ENCODE measurements around the gene TCEAL5. TPM values are rescaled to one million over a fixed set of nuclear protein-coding genes. Genes with fewer than 3 reads are reported as not detected.
"Not testable (repeated sequence)": the region's sequence is repeated elsewhere in the genome, so short reads cannot be mapped to it uniquely, and the experiment has no call there.

TCEAL5 gene, protein sequence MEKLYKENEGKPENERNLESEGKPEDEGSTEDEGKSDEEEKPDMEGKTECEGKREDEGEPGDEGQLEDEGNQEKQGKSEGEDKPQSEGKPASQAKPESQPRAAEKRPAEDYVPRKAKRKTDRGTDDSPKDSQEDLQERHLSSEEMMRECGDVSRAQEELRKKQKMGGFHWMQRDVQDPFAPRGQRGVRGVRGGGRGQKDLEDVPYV
- polyA plus RNA-seq, result not detected

DNA sequence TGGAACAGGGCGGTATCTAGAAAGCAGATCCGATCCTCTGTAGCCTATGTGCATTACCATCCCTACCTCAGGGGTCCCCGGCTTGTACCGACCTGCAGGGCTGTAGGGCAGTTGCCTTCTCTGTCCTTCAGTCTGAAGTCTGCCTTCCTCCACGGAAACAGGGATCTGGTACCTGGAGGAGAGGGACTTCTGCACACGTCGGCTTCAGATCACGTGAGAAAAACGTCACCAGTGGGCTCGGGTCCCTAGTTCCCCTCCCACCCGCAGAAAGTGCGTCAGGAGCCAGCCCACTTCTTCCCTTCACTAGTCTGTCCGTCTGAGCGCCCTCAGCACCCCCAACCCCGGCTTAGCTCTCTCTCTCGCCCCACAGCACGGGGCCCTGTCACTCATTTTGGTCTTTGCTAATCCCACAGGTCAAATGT lies at the start of gene TCEAL5:
Gene TCEAL5, minus strand, starts transcription at position 170 of the 422 bp plus-strand sequence. CDS start 2,187 bp downstream, outside the sequence.
- Mint-ChIP-seq H3K27ac (no peak within 1 kb of the TSS), H3K4me3 (peak within 1 kb of the TSS in 3 of 5 donors; percentile 15 to 58 (median 17)), H3K27me3 (ENCODE audit: low read depth in 3 of 3) (peaks cover 7 to 37% (median 10%) of the 10 kb centered on the region in 3 donors), H3K4me1 (peaks cover 3 to 6% of the 10 kb centered on the region in 2 donors), H3K9me3 (no peaks in the 10 kb centered on the region), H3K36me3 (peaks cover 0 to 3% (median 3%) of the 10 kb centered on the region in 3 donors)
- no peak for DNase-seq

DNA sequence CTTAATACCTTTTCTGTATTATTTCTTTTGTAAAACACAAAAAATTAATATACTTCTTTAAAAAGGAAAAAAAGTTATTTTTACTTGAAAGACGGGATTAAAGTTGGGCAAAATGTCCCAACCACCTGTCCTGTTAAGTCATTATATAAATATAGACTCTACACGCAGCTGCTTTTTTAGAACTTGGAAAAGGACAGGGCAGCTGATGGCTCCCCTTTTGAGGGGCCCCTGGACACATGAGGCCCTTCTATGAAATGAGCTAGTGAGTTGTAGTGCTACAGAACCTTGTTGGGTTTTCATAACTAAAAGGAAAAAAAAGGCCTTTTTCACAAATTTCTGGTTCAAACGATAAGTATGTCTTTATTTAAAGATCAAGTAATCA lies 34.8 kb upstream of the TCEAL5 start:
- Mint-ChIP-seq H3K27ac (peak overlapping the region in 2 of 6 donors; percentile 42 to 83), H3K27me3 (ENCODE audit: low read depth in 3 of 3) (peaks cover 5 to 13% (median 10%) of the 10 kb centered on the region in 3 donors), H3K4me1 (peaks cover 0 to 7% of the 10 kb centered on the region in 2 donors), H3K9me3 (peaks cover 0 to 2% (median 0%) of the 10 kb centered on the region in 6 donors), H3K4me3 (peak overlapping the region; percentile 74 to 85 (median 79)), H3K36me3 (peaks cover 0 to 3% (median 3%) of the 10 kb centered on the region in 3 donors)
- no peak for DNase-seq

DNA sequence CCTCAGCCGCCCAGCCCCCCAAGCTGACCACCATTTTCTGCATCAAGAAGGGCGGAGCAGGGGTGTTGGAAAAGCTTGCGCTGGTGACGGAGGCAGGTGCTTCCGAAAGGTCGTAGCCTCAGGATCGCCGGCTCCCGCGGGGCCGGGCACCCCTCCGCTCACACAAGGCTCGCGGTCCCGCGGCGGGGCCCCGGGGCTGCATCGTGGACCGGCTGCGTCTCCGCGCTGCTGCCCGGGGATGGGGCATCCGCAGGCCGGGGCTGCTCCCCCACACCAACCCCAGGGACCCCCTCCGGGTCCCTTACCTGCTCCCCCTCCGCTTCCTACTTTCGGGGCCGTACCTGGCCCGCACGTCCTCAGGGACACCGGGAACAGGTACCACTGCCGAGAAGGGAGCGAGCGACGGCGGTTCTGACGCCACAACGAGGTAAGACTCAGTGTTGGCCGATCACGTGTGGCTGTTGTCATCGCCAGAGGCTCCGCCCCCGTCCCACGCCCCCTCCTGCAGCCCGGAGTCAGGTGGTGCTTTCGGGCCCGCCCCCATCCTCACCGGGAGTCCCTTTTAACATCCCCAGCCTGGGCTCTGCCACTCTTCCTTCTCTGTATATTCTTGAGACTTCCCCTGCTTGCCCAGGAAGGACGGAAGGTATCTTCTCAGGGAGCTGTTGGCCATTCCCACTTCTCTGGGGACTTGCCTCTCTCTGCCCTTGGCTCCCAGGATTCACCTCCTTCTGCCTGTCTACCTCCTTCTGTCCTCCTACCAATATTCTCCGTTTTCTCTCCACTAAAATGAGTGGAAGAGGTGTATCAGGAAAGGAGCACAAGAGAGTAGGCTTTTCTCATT lies 34.2 kb upstream of the TCEAL5 start, which contains the start of gene BEX2:
Gene BEX2, minus strand, starts transcription at position 436 of the 844 bp plus-strand sequence. CDS start 1,014 bp downstream, outside the sequence.
- Mint-ChIP-seq H3K4me1 (peaks cover 0 to 7% of the 10 kb centered on the region in 2 donors), H3K9me3 (peaks cover 0 to 2% (median 0%) of the 10 kb centered on the region in 6 donors), H3K4me3 (peak within 1 kb of the TSS; percentile 74 to 85 (median 79)), H3K36me3 (peaks cover 0 to 3% (median 3%) of the 10 kb centered on the region in 3 donors), H3K27me3 (ENCODE audit: low read depth in 3 of 3) (peaks cover 6 to 14% (median 13%) of the 10 kb centered on the region in 3 donors), H3K27ac (peak within 1 kb of the TSS in 5 of 6 donors; percentile 42 to 83 (median 70))
- peak; percentile 72 to 79 (median 74) for DNase-seq

DNA sequence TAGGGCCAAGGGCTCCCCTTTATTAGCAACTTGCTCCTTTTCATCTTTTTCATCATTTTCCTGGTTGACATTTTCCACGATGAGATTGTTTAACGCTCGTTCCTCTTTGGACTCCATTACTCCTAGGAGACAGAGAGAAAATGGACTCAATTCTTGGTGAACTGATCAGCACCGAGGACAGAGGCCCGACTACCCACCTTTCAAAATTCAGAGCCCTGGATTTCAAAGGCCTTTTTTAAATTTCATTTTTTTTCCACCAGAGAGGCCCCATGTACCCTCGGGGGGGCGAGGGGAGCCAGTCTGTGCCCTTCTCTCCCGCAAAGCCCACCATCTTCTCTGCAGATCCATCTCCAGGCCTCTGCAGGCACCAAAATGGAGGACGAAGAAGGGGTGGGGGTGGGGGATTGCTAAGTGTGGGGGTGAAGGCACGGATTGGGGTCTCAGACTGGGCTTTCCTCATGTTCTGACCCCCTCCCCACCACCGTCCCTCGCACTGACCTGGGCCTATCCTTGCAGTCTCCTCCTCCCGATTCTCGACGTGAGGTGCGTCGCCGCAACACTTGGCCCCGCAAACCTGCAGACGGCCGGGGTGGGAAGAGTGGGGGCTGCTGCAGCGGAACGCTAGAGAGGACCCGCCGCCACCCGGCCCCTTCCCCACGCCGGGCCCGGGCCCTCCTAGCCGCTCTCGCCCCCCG lies 33.5 kb upstream of the TCEAL5 start:
- peaks cover 0 to 2% (median 0%) of the 10 kb centered on the region in 6 donors for H3K9me3 Mint-ChIP-seq
- peak overlapping the region; percentile 32 to 63 (median 51) for H3K4me3 Mint-ChIP-seq
- peak overlapping the region in 2 of 6 donors; percentile 7 to 64 for H3K27ac Mint-ChIP-seq
- H3K4me1 Mint-ChIP-seq, result peaks cover 0 to 7% of the 10 kb centered on the region in 2 donors
- peak; percentile 1 to 7 (median 2) for DNase-seq
- peaks cover 0 to 3% (median 3%) of the 10 kb centered on the region in 3 donors for H3K36me3 Mint-ChIP-seq
- H3K27me3 Mint-ChIP-seq (ENCODE audit: low read depth in 3 of 3), result peaks cover 6 to 14% (median 13%) of the 10 kb centered on the region in 3 donors

DNA sequence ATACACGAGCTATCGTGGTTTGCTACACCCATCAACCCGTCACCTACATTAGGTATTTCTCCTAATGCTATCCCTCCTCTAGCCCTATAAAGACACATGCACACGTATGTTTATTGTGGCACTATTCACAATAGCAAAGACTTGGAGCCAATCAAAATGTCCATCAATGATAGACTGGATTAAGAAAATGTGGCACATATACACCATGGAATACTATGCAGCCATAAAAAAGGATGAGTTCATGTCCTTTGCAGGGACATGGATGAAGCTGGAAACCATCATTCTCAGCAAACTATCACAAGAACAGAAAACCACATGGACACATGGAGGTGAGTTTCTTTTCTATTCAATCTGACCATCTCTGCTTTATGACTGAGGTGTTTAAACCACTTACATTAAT lies 29.1 kb upstream of the TCEAL5 start:
- H3K4me1 Mint-ChIP-seq, H3K9me3 Mint-ChIP-seq, H3K4me3 Mint-ChIP-seq: not testable (repeated sequence)

DNA sequence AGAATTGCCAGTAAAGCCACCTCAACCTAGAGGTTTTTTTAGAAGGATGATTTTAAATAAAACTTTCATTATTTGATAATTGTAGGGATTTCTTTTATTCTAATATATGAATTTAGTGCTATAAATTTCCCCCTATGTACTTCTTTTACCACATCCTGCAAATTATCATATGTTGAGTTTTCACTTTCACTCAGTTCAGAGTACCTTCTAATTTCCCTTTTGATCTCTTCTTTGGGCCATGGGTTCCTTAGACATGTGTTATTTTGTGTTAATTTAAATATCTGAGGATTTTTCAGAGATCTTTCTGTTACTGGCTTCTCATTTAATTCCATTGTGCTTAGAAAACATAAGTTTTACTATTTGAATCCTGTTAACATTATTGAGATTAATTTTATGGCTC lies 28.2 kb upstream of the TCEAL5 start:
- Mint-ChIP-seq H3K27ac (no peak overlapping the region), H3K9me3 (peaks cover 0 to 2% (median 0%) of the 10 kb centered on the region in 6 donors), H3K27me3 (ENCODE audit: low read depth in 3 of 3) (peaks cover 0 to 9% (median 2%) of the 10 kb centered on the region in 3 donors), H3K36me3 (peaks cover 0 to 3% (median 2%) of the 10 kb centered on the region in 3 donors), H3K4me3 (no peak overlapping the region), H3K4me1 (no peaks in the 10 kb centered on the region)
- DNase-seq, result no peak

More for the DNA sequence above, 29.1 kb upstream of the TCEAL5 start:
- not testable (repeated sequence) for DNase-seq; H3K36me3 Mint-ChIP-seq; H3K27me3 Mint-ChIP-seq (ENCODE audit: low read depth in 3 of 3); H3K27ac Mint-ChIP-seq

DNA sequence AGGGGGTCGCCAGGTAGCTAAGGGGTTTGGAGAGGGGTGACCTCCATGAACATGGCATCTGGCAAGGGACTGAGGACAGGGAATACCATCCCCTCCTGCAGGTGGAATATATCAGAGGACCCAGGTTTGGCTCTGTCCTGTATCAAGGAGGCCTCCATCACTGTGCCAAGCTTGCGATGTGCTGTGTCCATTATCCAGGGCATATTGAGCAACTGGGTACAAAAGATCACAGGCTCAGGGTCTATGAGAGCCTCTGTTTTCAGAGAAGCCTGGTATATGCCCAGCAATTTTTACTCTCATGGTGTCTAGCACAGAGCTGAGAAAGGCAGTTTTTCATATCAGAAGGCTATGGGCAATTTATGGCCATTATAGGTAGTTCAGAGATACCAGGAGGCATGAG lies 16.6 kb upstream of the TCEAL5 start:
- H3K4me1 Mint-ChIP-seq, result no peaks in the 10 kb centered on the region
- H3K27ac Mint-ChIP-seq, result no peak overlapping the region
- H3K4me3 Mint-ChIP-seq, result no peak overlapping the region
- H3K9me3 Mint-ChIP-seq, result peaks cover 0 to 6% (median 2%) of the 10 kb centered on the region in 6 donors
- DNase-seq, result no peak
- no peaks in the 10 kb centered on the region for H3K36me3 Mint-ChIP-seq
- peaks cover 0 to 22% (median 0%) of the 10 kb centered on the region in 3 donors for H3K27me3 Mint-ChIP-seq (ENCODE audit: low read depth in 3 of 3)

DNA sequence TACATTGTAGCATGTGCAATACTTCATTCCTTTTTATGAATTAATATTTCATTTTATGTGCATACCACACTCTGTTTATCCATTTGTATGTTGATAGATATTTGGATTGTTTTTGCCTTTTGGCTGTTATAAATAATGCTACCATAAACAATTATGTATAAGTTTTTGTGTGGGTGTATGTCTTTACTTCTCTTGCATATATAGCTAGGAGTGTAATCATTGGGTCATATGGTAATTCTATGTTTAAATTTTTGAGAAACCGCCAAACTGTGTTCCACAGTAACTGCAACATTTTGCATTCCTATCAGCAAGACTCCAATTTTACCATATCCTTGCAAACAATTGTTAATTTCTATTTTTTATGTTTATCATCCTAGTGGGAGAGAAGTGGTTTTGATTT lies 3.1 kb upstream of the TCEAL5 start:
- H3K4me1 Mint-ChIP-seq, result peaks cover 3 to 6% of the 10 kb centered on the region in 2 donors
- no peak for DNase-seq
- peaks cover 0 to 3% (median 3%) of the 10 kb centered on the region in 3 donors for H3K36me3 Mint-ChIP-seq
- H3K9me3 Mint-ChIP-seq, result no peaks in the 10 kb centered on the region
- peaks cover 9 to 38% (median 13%) of the 10 kb centered on the region in 3 donors for H3K27me3 Mint-ChIP-seq (ENCODE audit: low read depth in 3 of 3)
- H3K4me3 Mint-ChIP-seq, result no peak overlapping the region
- H3K27ac Mint-ChIP-seq, result no peak overlapping the region

DNA sequence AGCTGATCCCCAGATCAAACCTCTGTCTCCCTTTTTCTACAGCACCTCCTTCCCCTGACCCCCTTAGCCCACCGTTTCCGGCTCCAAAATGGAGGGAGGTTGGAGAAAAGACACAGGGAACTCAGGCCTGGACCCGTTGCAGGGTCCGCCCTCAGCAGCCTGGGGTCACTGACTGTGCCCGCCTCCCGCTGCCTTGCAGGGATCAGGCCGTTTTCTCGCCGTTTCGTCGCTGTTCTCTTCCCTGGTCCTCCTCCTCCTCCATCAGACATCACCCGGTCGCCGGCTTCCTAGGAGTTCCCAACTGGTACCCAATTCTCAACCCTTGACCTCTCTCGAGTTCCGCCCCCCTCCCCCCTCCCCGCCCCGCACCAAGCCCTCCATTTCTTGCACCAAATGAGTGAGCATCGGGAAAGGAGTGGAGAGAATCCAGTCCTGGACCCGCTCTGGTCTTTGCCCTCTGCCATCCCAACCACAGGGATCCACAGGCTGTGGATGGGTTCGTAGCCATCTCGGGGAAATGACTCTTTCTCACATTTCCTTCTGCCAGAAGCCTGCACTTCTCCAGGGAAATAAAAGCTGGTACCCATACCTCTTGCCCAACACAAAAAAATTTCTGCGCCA lies 493 bp downstream of the TCEAL5 start:
- no peak for DNase-seq
- Mint-ChIP-seq H3K27me3 (ENCODE audit: low read depth in 3 of 3) (peaks cover 7 to 37% (median 10%) of the 10 kb centered on the region in 3 donors), H3K36me3 (peaks cover 0 to 3% (median 3%) of the 10 kb centered on the region in 3 donors), H3K27ac (no peak overlapping the region), H3K4me3 (peak overlapping the region in 1 of 5 donors; percentile 17), H3K4me1 (peaks cover 3 to 6% of the 10 kb centered on the region in 2 donors), H3K9me3 (no peaks in the 10 kb centered on the region)

DNA sequence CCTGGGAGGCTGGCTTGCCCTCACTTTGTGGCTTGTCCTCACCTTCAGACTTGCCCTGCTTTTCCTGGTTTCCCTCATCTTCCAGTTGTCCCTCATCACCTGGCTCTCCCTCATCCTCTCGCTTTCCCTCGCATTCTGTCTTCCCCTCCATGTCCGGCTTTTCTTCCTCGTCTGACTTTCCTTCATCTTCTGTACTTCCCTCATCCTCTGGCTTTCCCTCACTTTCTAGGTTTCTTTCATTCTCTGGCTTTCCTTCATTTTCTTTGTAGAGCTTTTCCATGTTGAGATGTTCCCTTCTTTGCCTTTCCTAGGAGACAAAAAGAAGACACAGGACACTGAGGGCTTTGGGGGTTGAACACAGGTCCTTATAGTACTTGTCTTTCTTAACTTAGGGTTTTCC lies 2.3 kb downstream of the TCEAL5 start:
- peaks cover 3 to 6% of the 10 kb centered on the region in 2 donors for H3K4me1 Mint-ChIP-seq
- peaks cover 3 to 37% (median 5%) of the 10 kb centered on the region in 3 donors for H3K27me3 Mint-ChIP-seq (ENCODE audit: low read depth in 3 of 3)
- H3K27ac Mint-ChIP-seq, result no peak overlapping the region
- DNase-seq, result no peak
- no peak overlapping the region for H3K4me3 Mint-ChIP-seq
- no peaks in the 10 kb centered on the region for H3K9me3 Mint-ChIP-seq
- peaks cover 0 to 3% (median 3%) of the 10 kb centered on the region in 3 donors for H3K36me3 Mint-ChIP-seq

DNA sequence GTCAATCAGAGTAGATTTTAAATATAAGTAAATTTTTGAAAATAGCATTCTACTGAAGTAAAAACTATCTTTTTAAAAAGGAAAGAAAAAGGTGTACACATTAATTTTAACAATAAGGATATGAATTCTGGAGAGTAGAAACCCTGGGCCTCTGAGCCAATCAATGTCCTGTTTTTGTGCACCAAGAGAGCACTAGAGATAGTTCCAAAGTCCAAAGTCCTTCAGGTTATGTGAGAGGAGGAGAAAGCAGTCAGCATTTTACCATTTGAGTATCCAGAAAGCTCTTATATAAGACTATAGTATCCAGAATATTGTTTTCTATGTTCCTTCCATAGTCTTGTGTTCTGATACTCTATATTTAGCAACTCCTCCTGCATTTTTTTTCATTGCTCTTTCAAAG lies 18.3 kb downstream of the TCEAL5 start:
- no peak for DNase-seq
- Mint-ChIP-seq H3K4me1 (peaks cover 20 to 25% of the 10 kb centered on the region in 2 donors), H3K4me3 (no peak overlapping the region)

DNA sequence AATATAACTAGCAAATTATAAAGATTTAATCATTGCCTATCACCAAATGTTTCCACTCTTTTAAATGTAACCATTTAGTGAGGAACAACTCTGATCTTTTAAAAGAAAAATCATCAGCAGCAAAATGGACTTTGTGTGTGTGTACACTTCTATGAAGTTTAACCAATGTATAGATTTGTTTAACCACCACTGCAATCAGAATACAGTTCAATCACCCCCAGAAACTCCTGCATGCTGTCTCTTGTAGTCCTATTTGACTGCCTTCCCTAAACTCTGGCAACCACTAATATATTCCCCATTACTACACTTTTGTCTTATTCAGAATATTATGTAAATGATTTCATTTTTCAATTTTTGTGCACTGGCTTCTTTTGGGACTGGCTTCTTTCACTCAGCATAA lies 19.9 kb downstream of the TCEAL5 start:
- H3K9me3 Mint-ChIP-seq, result peaks cover 0 to 1% (median 0%) of the 10 kb centered on the region in 6 donors
- no peak overlapping the region for H3K27ac Mint-ChIP-seq
- H3K4me1 Mint-ChIP-seq, result peaks cover 21 to 27% of the 10 kb centered on the region in 2 donors
- H3K27me3 Mint-ChIP-seq (ENCODE audit: low read depth in 3 of 3), result peaks cover 5 to 9% (median 8%) of the 10 kb centered on the region in 3 donors
- DNase-seq, result no peak
- H3K36me3 Mint-ChIP-seq, result no peaks in the 10 kb centered on the region
- no peak overlapping the region for H3K4me3 Mint-ChIP-seq

More for the DNA sequence above, 18.3 kb downstream of the TCEAL5 start:
- H3K27ac Mint-ChIP-seq, result no peak overlapping the region
- H3K27me3 Mint-ChIP-seq (ENCODE audit: low read depth in 3 of 3), result peaks cover 6 to 11% (median 10%) of the 10 kb centered on the region in 3 donors
- no peaks in the 10 kb centered on the region for H3K36me3 Mint-ChIP-seq
- peaks cover 0 to 1% (median 0%) of the 10 kb centered on the region in 6 donors for H3K9me3 Mint-ChIP-seq
